Measurements from ENCODE around the gene GP2. TPM values are rescaled to one million over a fixed set of nuclear protein-coding genes. Genes with fewer than 3 reads are reported as not detected.

Gene GP2
- total and polyA plus RNA-seq, 2 donors (not counting 3 experiments of a cell fraction or from before 2014, with no cell fraction given), result not detected

GRCh38 chr16:20334396-20334795 lies 7.1 kb upstream of the GP2 start:
- H3K36me3 ChIP-seq (ENCODE audit: control insufficient read depth in 2 of 2, extremely low read depth in 1 of 2, insufficient read depth in 2 of 2, low read length in 2 of 2), result no peaks in the 10 kb centered on the region
- no peaks in the 10 kb centered on the region for H3K9me3 ChIP-seq (replicated peaks; ENCODE audit: control insufficient read depth, insufficient read depth, low read length)
- H2AFZ ChIP-seq (ENCODE audit: low read depth, low read length), result no peak overlapping the region
- H3K4me2 ChIP-seq (ENCODE audit: insufficient read depth, low read length), result no peak overlapping the region
- no peak for DNase-seq (ENCODE audit: low read depth, low spot score)
- no peak overlapping the region for H3K4me3 ChIP-seq (replicated peaks in 1 of 3; ENCODE audit: insufficient read depth in 1 of 3, low read depth in 1 of 3, low read length in 3 of 3)
- TF ChIP-seq JUN (IDR thresholded peaks at IDR 0.05; ENCODE audit: borderline replicate concordance, insufficient read depth, insufficient read length, low read depth) (no peak), MAX (IDR thresholded peaks at IDR 0.05; ENCODE audit: insufficient read depth, insufficient read length) (no peak), GATA2 (IDR thresholded peaks at IDR 0.05; ENCODE audit: insufficient read depth, insufficient read length, low read depth, low read length) (no peak), FOS (IDR thresholded peaks at IDR 0.05; ENCODE audit: borderline replicate concordance, insufficient read depth, low read length) (no peak), CTCF (IDR thresholded peaks at IDR 0.05; ENCODE audit: extremely low read depth in 1 of 2, insufficient read depth in 1 of 2, low read depth in 1 of 2, low read length in 2 of 2) (no peak), MYC (IDR thresholded peaks at IDR 0.05; ENCODE audit: low read depth, low read length) (no peak), POLR2AphosphoS5 (IDR thresholded peaks at IDR 0.05; ENCODE audit: insufficient read depth, low read depth, low read length) (no peak), EZH2 (IDR thresholded peaks at IDR 0.05; ENCODE audit: borderline replicate concordance, low read depth, low read length, severe bottlenecking) (no peak), POLR2A (IDR thresholded peaks at IDR 0.05; ENCODE audit: low read depth, low read length) (no peak)
- H3K9me1 ChIP-seq (replicated peaks; ENCODE audit: control insufficient read depth, extremely low read depth, insufficient read depth, low read length), result no peaks in the 10 kb centered on the region
- H3K9ac ChIP-seq (replicated peaks; ENCODE audit: extremely low read depth, insufficient read depth, low read length), result no peak overlapping the region
- intact Hi-C loops (cut with micrococcal nuclease) (no loop called here), dilution Hi-C loops (cut with MboI; ENCODE audit: extremely low pct_ligation_motif_present, low sequenced_read_pairs) (no loop called here)
- no peaks in the 10 kb centered on the region for H3K4me1 ChIP-seq (ENCODE audit: control insufficient read depth, extremely low read depth, insufficient read depth, low read length)
- no TSS peak for BruUV-seq (replicated peaks)
- H3K27me3 ChIP-seq (ENCODE audit: control insufficient read depth in 2 of 2, insufficient read depth in 2 of 2, low read length in 2 of 2), result no peaks in the 10 kb centered on the region
- no peaks in the 10 kb centered on the region for H4K20me1 ChIP-seq (replicated peaks; ENCODE audit: control insufficient read depth, extremely low read depth, insufficient read depth, low read length)
- ChIA-PET POLR2A (no interaction called here), CTCF (interaction anchor here (0.6 kb wide), 1 partner anchor 60 kb away, joined by 4 read pairs; no protein-coding TSS in a partner anchor)
- H3K27ac ChIP-seq (ENCODE audit: insufficient read depth, low read depth, low read length), result no peak overlapping the region
- H3K79me2 ChIP-seq (ENCODE audit: control insufficient read depth, insufficient read depth, low read length), result no peaks in the 10 kb centered on the region
- no peak for FAIRE-seq

Measured in endothelial cell of umbilical vein (primary cell).